Glutamatergic neuron (in vitro differentiated cells): ENCODE results near the gene TMEM170B. TPM values are rescaled to one million over a fixed set of nuclear protein-coding genes. Genes with fewer than 3 reads are reported as not detected.
A peak's percentile ranks its signal among the peaks of the same experiment; 100 is the strongest.

Experiments
- DNase-seq: peaks from one replicate; pipeline ENCODE4 v3.0.0; 2022
- H3K27ac Mint-ChIP-seq: one replicate; pipeline ENCODE4 v1.8.0; 2020; ENCODE audit warnings: mild to moderate bottlenecking, mixed read lengths, inconsistent platforms; ENCODE audit not compliant: unreplicated experiment
- H3K27me3 Mint-ChIP-seq: one replicate; pipeline ENCODE4 v1.8.0; 2020; ENCODE audit warnings: mild to moderate bottlenecking, moderate library complexity, mixed read lengths, inconsistent platforms; ENCODE audit not compliant: unreplicated experiment
- H3K36me3 Mint-ChIP-seq: one replicate; pipeline ENCODE4 v1.8.0; 2020; ENCODE audit warnings: mild to moderate bottlenecking, mixed read lengths, inconsistent platforms; ENCODE audit not compliant: unreplicated experiment
- H3K4me1 Mint-ChIP-seq: one replicate; pipeline ENCODE4 v1.8.0; 2020; ENCODE audit warnings: mild to moderate bottlenecking, low read depth, mixed read lengths, inconsistent platforms; ENCODE audit not compliant: unreplicated experiment
- H3K4me3 Mint-ChIP-seq: one replicate; pipeline ENCODE4 v1.8.0; 2020; ENCODE audit warnings: mild to moderate bottlenecking, mixed read lengths, inconsistent platforms; ENCODE audit not compliant: unreplicated experiment
- H3K9me3 Mint-ChIP-seq: one replicate; pipeline ENCODE4 v1.8.0; 2020; ENCODE audit warnings: mild to moderate bottlenecking, moderate library complexity, mixed read lengths, inconsistent platforms; ENCODE audit not compliant: unreplicated experiment
- CTCF ChIP-seq: fragments of 200-600 bp; sonication (generic); IDR thresholded peaks from one replicate; pipeline ENCODE4 v1.5.0; 2021; ENCODE audit not compliant: partially characterized antibody, unreplicated experiment
- long read RNA-seq: library from polyadenylated mRNA; unstranded; transcript quantifications from one replicate; pipeline ENCODE4 v2.0.0, GENCODE V29; 2020; ENCODE audit not compliant: unreplicated experiment
- total RNA-seq: library from RNA; stranded (reverse); fragmentation: NEBNext Ultra II Directional; extraction: Animal tissue kit (Norgen Biotek cat#: 25700); gene quantifications from one replicate; pipeline ENCODE4 v1.2.1, GENCODE V29; 2021; ENCODE audit not compliant: unreplicated experiment

Gene TMEM170B
- total RNA-seq, result 11.0 TPM
- long read RNA-seq, partial matches to known transcripts, result 0 of 1 reads
- long read RNA-seq, other reads (novel, unspliced or antisense), result 1 of 1 reads

GRCh38 chr6:11537229-11538051, at the start of gene TMEM170B:
Gene TMEM170B (plus strand): TSS chr6:11537749. CDS start chr6:11538278, 529 bp downstream.
- H3K9me3 Mint-ChIP-seq, result peaks cover 11% of the 10 kb centered on the region
- peak within 1 kb of the TSS; percentile 90 for H3K4me3 Mint-ChIP-seq
- no peaks in the 10 kb centered on the region for H3K36me3 Mint-ChIP-seq
- TF ChIP-seq CTCF, result no peak
- peak within 1 kb of the TSS; percentile 74 for H3K27ac Mint-ChIP-seq
- H3K27me3 Mint-ChIP-seq, result peaks cover 4% of the 10 kb centered on the region
- peak; percentile 96 for DNase-seq
- H3K4me1 Mint-ChIP-seq, result no peaks in the 10 kb centered on the region

- no peak overlapping the region for H3K4me3 Mint-ChIP-seq
- TF ChIP-seq CTCF, result no peak
- H3K9me3 Mint-ChIP-seq, result peaks cover 2% of the 10 kb centered on the region
- no peak overlapping the region for H3K27ac Mint-ChIP-seq
- no peak for DNase-seq
- no peaks in the 10 kb centered on the region for H3K4me1 Mint-ChIP-seq
- no peaks in the 10 kb centered on the region for H3K27me3 Mint-ChIP-seq
- no peaks in the 10 kb centered on the region for H3K36me3 Mint-ChIP-seq
These were observed 46.6 kb upstream of the TMEM170B start for GRCh38 chr6:11490996-11491395.

- H3K36me3 Mint-ChIP-seq, result no peaks in the 10 kb centered on the region
- no peaks in the 10 kb centered on the region for H3K4me1 Mint-ChIP-seq
- H3K9me3 Mint-ChIP-seq, result peaks cover 2% of the 10 kb centered on the region
- no peak for TF ChIP-seq CTCF
- H3K4me3 Mint-ChIP-seq, result no peak overlapping the region
- H3K27me3 Mint-ChIP-seq, result no peaks in the 10 kb centered on the region
- H3K27ac Mint-ChIP-seq, result no peak overlapping the region
- DNase-seq, result no peak
These were observed 45.7 kb upstream of the TMEM170B start for GRCh38 chr6:11491596-11492463.

GRCh38 chr6:11492464-11493290, 44.9 kb upstream of the TMEM170B start:
- peaks cover 2% of the 10 kb centered on the region for H3K9me3 Mint-ChIP-seq
- TF ChIP-seq CTCF, result no peak
- no peak overlapping the region for H3K4me3 Mint-ChIP-seq
- no peaks in the 10 kb centered on the region for H3K36me3 Mint-ChIP-seq
- no peaks in the 10 kb centered on the region for H3K27me3 Mint-ChIP-seq
- no peak for DNase-seq
- H3K27ac Mint-ChIP-seq, result no peak overlapping the region
- no peaks in the 10 kb centered on the region for H3K4me1 Mint-ChIP-seq
